ENCODE results near the gene TWF1. TPM values are rescaled to one million over a fixed set of nuclear protein-coding genes. Genes with fewer than 3 reads are reported as not detected.
A peak's percentile ranks its signal among the peaks of the same experiment; 100 is the strongest.

Gene TWF1
- polyA plus RNA-seq, 1 donor from 2014 or later = 97.2 TPM

DNA sequence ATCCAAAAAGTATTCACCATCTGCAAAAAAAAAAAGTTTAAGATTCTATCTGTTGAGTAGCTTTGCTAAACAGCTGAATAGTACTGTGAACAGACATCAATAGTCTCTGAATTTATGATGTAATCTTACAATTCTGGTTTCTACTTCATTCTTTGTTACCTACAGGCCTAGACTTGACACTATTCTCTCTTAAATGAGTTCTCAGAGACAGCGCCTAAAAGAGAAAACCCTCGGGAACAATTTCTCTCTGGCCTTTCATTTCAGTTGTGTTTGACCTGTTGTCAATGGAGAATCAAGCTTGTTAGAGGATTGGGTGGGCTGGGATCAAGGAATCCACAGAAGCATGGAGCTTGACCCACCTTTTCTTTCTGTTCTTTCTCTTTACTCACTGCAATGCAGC, 5.9 kb upstream of the TWF1 start:
- Histone ChIP-seq H3K4me2 (ENCODE audit: low read length) (no peak overlapping the region), H3F3A (ENCODE audit: insufficient read depth, low read length, poor library complexity, severe bottlenecking) (no peaks in the 10 kb centered on the region), H3K27me3 (ENCODE audit: insufficient read depth, low read depth, low read length) (no peaks in the 10 kb centered on the region)

DNA sequence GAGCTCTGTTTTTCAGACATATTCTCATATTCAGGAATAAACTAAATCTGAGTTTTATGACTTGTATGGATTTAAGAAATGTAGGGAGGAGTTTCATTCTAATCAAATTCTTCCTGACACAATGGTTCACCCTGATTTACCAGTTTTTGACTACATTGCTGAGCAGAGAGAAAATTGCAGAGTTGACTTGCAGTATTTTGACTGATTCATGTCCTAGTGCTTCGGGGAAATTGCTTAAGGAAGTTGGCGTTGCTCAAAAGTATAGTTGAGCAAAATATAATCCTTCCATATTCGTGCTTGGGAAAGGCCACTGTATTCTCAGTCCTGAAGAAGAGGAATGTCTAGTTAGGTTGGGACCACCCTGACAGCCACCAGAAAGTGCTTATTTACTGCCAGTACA, 1.3 kb upstream of the TWF1 start:
- Histone ChIP-seq H3K9ac (ENCODE audit: low read length) (no peak overlapping the region), H4K20me1 (ENCODE audit: insufficient read depth) (no peaks in the 10 kb centered on the region), H3K27ac (ENCODE audit: low read length) (no peak overlapping the region), H2AFZ (ENCODE audit: low read depth, low read length) (peak overlapping the region; percentile 89), H3K9me2 (ENCODE audit: insufficient read depth, low read length) (no peaks in the 10 kb centered on the region), H3K27me3 (ENCODE audit: insufficient read depth, low read depth, low read length) (no peaks in the 10 kb centered on the region), H3K79me2 (replicated peaks; ENCODE audit: insufficient read depth, low read length) (peaks cover 26% of the 10 kb centered on the region), H3K4me3 (ENCODE audit: low read length) (peak overlapping the region; percentile 76), H3F3A (ENCODE audit: insufficient read depth, low read length, poor library complexity, severe bottlenecking) (no peaks in the 10 kb centered on the region), H3K9me3 (ENCODE audit: low read length) (no peaks in the 10 kb centered on the region), H3K4me2 (ENCODE audit: low read length) (no peak overlapping the region), H3K36me3 (ENCODE audit: insufficient read depth, low read length) (no peaks in the 10 kb centered on the region)
- no peak for TF ChIP-seq SMC3 (conservative IDR thresholded peaks at IDR 0.05; ENCODE audit: poor library complexity)
- no peak for TF ChIP-seq MXI1 (conservative IDR thresholded peaks at IDR 0.05; ENCODE audit: poor library complexity, severe bottlenecking)
- no peak for TF ChIP-seq POLR2AphosphoS5 (IDR thresholded peaks at IDR 0.05)
- no peak for TF ChIP-seq CTCF (IDR thresholded peaks at IDR 0.05; ENCODE audit: poor library complexity, severe bottlenecking)
- TF ChIP-seq EZH2 (IDR thresholded peaks at IDR 0.05; ENCODE audit: borderline replicate concordance, insufficient read depth, low read length, poor library complexity, severe bottlenecking) = no peak
- no peak for TF ChIP-seq RAD21 (conservative IDR thresholded peaks at IDR 0.05)
- no peak for TF ChIP-seq EP300 (conservative IDR thresholded peaks at IDR 0.05; ENCODE audit: poor library complexity, severe bottlenecking)
- no peak for TF ChIP-seq TAF1 (IDR thresholded peaks at IDR 0.05; ENCODE audit: low read depth)
- TF ChIP-seq, protein P1, sequence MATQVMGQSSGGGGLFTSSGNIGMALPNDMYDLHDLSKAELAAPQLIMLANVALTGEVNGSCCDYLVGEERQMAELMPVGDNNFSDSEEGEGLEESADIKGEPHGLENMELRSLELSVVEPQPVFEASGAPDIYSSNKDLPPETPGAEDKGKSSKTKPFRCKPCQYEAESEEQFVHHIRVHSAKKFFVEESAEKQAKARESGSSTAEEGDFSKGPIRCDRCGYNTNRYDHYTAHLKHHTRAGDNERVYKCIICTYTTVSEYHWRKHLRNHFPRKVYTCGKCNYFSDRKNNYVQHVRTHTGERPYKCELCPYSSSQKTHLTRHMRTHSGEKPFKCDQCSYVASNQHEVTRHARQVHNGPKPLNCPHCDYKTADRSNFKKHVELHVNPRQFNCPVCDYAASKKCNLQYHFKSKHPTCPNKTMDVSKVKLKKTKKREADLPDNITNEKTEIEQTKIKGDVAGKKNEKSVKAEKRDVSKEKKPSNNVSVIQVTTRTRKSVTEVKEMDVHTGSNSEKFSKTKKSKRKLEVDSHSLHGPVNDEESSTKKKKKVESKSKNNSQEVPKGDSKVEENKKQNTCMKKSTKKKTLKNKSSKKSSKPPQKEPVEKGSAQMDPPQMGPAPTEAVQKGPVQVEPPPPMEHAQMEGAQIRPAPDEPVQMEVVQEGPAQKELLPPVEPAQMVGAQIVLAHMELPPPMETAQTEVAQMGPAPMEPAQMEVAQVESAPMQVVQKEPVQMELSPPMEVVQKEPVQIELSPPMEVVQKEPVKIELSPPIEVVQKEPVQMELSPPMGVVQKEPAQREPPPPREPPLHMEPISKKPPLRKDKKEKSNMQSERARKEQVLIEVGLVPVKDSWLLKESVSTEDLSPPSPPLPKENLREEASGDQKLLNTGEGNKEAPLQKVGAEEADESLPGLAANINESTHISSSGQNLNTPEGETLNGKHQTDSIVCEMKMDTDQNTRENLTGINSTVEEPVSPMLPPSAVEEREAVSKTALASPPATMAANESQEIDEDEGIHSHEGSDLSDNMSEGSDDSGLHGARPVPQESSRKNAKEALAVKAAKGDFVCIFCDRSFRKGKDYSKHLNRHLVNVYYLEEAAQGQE (IDR thresholded peaks at IDR 0.05; ENCODE audit: borderline replicate concordance) = no peak

More for the DNA sequence above, 5.9 kb upstream of the TWF1 start:
- no peaks in the 10 kb centered on the region for H3K79me2 ChIP-seq (replicated peaks; ENCODE audit: insufficient read depth, low read length)
- no peak for TF ChIP-seq RAD21 (conservative IDR thresholded peaks at IDR 0.05)
- TF ChIP-seq EZH2 (IDR thresholded peaks at IDR 0.05; ENCODE audit: borderline replicate concordance, insufficient read depth, low read length, poor library complexity, severe bottlenecking) = no peak
- no peak for TF ChIP-seq CTCF (IDR thresholded peaks at IDR 0.05; ENCODE audit: poor library complexity, severe bottlenecking)
- no peak for TF ChIP-seq SMC3 (conservative IDR thresholded peaks at IDR 0.05; ENCODE audit: poor library complexity)
- TF ChIP-seq MXI1 (conservative IDR thresholded peaks at IDR 0.05; ENCODE audit: poor library complexity, severe bottlenecking) = no peak
- no peak overlapping the region for H2AFZ ChIP-seq (ENCODE audit: low read depth, low read length)
- no peaks in the 10 kb centered on the region for H3K9me3 ChIP-seq (ENCODE audit: low read length)
- H3K27ac ChIP-seq (ENCODE audit: low read length) = no peak overlapping the region
- H3K4me3 ChIP-seq (ENCODE audit: low read length) = no peak overlapping the region
- no peaks in the 10 kb centered on the region for H3K9me2 ChIP-seq (ENCODE audit: insufficient read depth, low read length)
- H3K36me3 ChIP-seq (ENCODE audit: insufficient read depth, low read length) = no peaks in the 10 kb centered on the region
- H3K9ac ChIP-seq (ENCODE audit: low read length) = no peak overlapping the region
- H4K20me1 ChIP-seq (ENCODE audit: insufficient read depth) = no peaks in the 10 kb centered on the region
